Endodermal cell (in vitro differentiated cells): ENCODE results near the gene PDLIM5. TPM values are rescaled to one million over a fixed set of nuclear protein-coding genes. Genes with fewer than 3 reads are reported as not detected.
A peak's percentile ranks its signal among the peaks of the same experiment; 100 is the strongest.

Experiments used
- DNase-seq: peaks from one replicate; pipeline ENCODE4 v3.0.0-alpha.2; 2017
- H3K27ac ChIP-seq: 2 replicates; pipeline ENCODE4 v1.5.1; 2013; ENCODE audit warnings: mild to moderate bottlenecking, low read depth, low read length, moderate library complexity
- H3K27me3 ChIP-seq: 2 replicates; pipeline ENCODE4 v1.6.1; 2013; ENCODE audit warnings: mild to moderate bottlenecking, low read length, moderate library complexity; ENCODE audit not compliant: insufficient read depth, control insufficient read depth, poor library complexity, severe bottlenecking
- H3K36me3 ChIP-seq: 2 replicates; pipeline ENCODE4 v1.7.0; 2013; ENCODE audit warnings: mild to moderate bottlenecking, low read length, moderate library complexity; ENCODE audit not compliant: control insufficient read depth, insufficient read depth
- H3K4me1 ChIP-seq: one replicate; pipeline ENCODE4 v1.7.0; 2013; ENCODE audit warnings: low read length; ENCODE audit not compliant: control insufficient read depth, insufficient read depth
- H3K4me3 ChIP-seq: 2 replicates; pipeline ENCODE4 v1.5.1; 2013; ENCODE audit warnings: mild to moderate bottlenecking, low read length, moderate library complexity
- H3K9ac ChIP-seq: 2 replicates; pipeline ENCODE4 v1.6.1; 2013; ENCODE audit warnings: mild to moderate bottlenecking, low read length, moderate library complexity; ENCODE audit not compliant: poor library complexity, severe bottlenecking; ENCODE audit errors: extremely low read depth
- H3K9me3 ChIP-seq: 2 replicates; pipeline ENCODE4 v1.6.1; 2013; ENCODE audit warnings: mild to moderate bottlenecking, low read length, moderate library complexity; ENCODE audit not compliant: control insufficient read depth
- H3K27ac Mint-ChIP-seq: 2 replicates; pipeline ENCODE4 v1.8.0; 2020; ENCODE audit warnings: mixed read lengths
- H3K27me3 Mint-ChIP-seq: 2 replicates; pipeline ENCODE4 v1.8.0; 2021; ENCODE audit warnings: mild to moderate bottlenecking, mixed read lengths; ENCODE audit not compliant: insufficient read depth
- H3K36me3 Mint-ChIP-seq: 2 replicates; pipeline ENCODE4 v1.8.0; 2020; ENCODE audit warnings: low read depth, mixed read lengths
- H3K4me1 Mint-ChIP-seq: 2 replicates; pipeline ENCODE4 v1.8.0; 2020; ENCODE audit warnings: mixed read lengths
- H3K4me3 Mint-ChIP-seq: 2 replicates; pipeline ENCODE4 v1.8.0; 2020; ENCODE audit warnings: mild to moderate bottlenecking, moderate library complexity, mixed read lengths
- H3K9me3 Mint-ChIP-seq: 2 replicates; pipeline ENCODE4 v1.8.0; 2020; ENCODE audit warnings: mild to moderate bottlenecking, mixed read lengths
- WGBS, 2 experiments: methylation state at CpG; one replicate each; pipeline versions ENCODE4 v1.1.5 to v1.1.7; 2013; ENCODE audit warnings: missing lambda C conversion rate in 2 of 2, mixed read lengths in 1 of 2; ENCODE audit not compliant: insufficient coverage in 1 of 2, insufficient read length in 1 of 2; 5-methylcytosine and 5-hydroxymethylcytosine counted together
- total RNA-seq, 2 donors: library from RNA; stranded (reverse); fragmentation: NEBNext Ultra II Directional in 1 of 2; extraction: Animal tissue kit (Norgen Biotek cat#: 25700) in 1 of 2; gene quantifications; 2 replicates in 1 of 2; 3 replicates in 1 of 2; pipeline ENCODE4 v1.2.1, GENCODE V29; 2021
- TF ChIP-seq, protein P1 (sequence below): fragments of 200-600 bp; sonication (generic); conservative IDR thresholded peaks from 2 replicates; pipeline ENCODE4 v1.5.0; 2021; ENCODE audit warnings: antibody characterized with exemption, mild to moderate bottlenecking

The PDLIM5 gene
- total RNA-seq, 2 donors from 2014 or later: 91.0 to 149 TPM

DNA sequence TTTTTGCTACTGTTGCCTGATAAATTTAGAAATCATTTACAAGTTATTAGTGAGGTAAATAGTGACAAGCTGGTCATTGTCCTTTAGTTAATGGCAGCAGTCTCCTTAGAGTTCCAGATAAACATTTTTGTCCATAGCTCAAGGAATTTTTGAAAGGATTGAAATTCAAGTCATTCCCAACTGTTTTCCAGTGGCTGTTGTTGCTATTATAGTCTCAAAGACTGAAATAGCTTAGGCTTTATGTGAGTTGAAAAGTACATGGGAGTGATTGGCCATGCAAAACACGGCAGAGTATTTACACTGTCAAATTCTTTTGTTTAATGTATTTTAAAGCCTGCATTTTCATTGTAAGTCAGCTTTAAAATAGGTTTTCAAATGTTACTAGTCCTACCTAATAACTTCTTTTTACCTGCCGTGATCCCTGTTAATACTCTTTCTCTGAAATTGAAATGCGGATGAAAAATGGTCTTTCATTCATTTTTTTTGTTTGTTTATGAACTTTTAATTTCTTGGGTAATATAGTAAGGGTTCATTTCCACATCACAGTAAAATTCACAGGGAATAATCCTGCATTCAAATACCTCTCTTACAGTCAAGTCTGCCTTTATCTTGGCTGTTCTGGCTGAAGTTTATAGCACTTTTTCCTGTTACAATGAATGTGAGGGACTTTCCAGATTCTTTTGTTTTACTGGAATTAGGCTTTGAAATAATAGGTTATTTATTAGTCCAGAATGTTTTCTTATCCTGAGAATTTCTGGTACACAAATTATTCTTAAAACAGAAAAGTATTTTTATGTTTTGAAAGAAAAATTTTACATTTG lies 85.1 kb downstream of the PDLIM5 start:
- no peak for DNase-seq
- Mint-ChIP-seq H3K9me3 (no peaks in the 10 kb centered on the region), H3K4me1 (peaks cover 41% of the 10 kb centered on the region), H3K27ac (no peak overlapping the region), H3K27me3 (no peaks in the 10 kb centered on the region), H3K4me3 (no peak overlapping the region), H3K36me3 (peaks cover 3% of the 10 kb centered on the region)
- Histone ChIP-seq H3K4me1 (peaks cover 14% of the 10 kb centered on the region), H3K27me3 (no peaks in the 10 kb centered on the region), H3K9me3 (no peaks in the 10 kb centered on the region), H3K9ac (peak overlapping the region; percentile 0), H3K27ac (no peak overlapping the region), H3K4me3 (peak overlapping the region; percentile 16), H3K36me3 (peaks cover 4% of the 10 kb centered on the region)
- TF ChIP-seq, protein P1, sequence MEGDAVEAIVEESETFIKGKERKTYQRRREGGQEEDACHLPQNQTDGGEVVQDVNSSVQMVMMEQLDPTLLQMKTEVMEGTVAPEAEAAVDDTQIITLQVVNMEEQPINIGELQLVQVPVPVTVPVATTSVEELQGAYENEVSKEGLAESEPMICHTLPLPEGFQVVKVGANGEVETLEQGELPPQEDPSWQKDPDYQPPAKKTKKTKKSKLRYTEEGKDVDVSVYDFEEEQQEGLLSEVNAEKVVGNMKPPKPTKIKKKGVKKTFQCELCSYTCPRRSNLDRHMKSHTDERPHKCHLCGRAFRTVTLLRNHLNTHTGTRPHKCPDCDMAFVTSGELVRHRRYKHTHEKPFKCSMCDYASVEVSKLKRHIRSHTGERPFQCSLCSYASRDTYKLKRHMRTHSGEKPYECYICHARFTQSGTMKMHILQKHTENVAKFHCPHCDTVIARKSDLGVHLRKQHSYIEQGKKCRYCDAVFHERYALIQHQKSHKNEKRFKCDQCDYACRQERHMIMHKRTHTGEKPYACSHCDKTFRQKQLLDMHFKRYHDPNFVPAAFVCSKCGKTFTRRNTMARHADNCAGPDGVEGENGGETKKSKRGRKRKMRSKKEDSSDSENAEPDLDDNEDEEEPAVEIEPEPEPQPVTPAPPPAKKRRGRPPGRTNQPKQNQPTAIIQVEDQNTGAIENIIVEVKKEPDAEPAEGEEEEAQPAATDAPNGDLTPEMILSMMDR: no peak
- 38 to 51% methylated on average over 1 to 2 of the region's 3 CpGs for WGBS, 2 experiments

DNA sequence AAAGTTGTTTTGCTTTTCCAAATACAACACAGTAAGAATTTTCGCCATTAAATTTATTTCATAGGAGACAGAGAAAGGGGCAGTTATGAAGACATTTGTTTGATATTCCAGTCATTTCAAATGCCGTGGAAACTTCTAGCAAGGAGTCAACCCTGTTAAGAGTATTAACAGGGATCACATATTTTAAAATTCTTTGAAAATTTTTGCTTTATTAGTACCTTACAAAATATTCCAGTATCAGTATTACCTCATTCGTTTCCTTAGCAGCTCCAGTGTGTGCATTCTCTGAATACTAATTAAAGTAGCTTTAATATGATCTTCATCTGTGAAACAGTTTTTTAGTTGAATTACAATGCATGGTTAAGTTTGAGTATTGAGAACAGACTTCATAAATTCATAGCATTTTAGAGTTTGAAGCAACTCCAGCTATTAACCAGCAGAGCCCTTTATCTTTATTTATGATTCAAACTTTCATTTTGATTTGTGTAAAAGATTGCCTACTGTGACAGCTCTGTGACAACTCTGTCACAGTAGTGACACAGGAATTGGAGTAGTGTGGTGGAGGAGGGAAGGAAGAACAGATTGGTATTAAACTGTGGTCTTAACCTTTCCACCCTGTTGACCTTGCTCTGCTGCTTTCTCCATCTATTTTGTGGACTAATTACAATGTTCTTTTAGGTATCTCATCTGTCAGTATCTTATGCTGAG lies 86.3 kb downstream of the PDLIM5 start:
- 94 to 100% methylated on average over 1 to 3 of the region's 3 CpGs for WGBS, 2 experiments
- TF ChIP-seq, protein P1: no peak
- no peak for DNase-seq
- Histone ChIP-seq H3K9ac (no peak overlapping the region), H3K27ac (no peak overlapping the region), H3K4me3 (no peak overlapping the region), H3K36me3 (peaks cover 4% of the 10 kb centered on the region), H3K9me3 (no peaks in the 10 kb centered on the region), H3K27me3 (no peaks in the 10 kb centered on the region), H3K4me1 (peaks cover 14% of the 10 kb centered on the region)
- Mint-ChIP-seq H3K27ac (no peak overlapping the region), H3K36me3 (peaks cover 5% of the 10 kb centered on the region), H3K27me3 (no peaks in the 10 kb centered on the region), H3K9me3 (no peaks in the 10 kb centered on the region), H3K4me3 (no peak overlapping the region), H3K4me1 (peaks cover 41% of the 10 kb centered on the region)

DNA sequence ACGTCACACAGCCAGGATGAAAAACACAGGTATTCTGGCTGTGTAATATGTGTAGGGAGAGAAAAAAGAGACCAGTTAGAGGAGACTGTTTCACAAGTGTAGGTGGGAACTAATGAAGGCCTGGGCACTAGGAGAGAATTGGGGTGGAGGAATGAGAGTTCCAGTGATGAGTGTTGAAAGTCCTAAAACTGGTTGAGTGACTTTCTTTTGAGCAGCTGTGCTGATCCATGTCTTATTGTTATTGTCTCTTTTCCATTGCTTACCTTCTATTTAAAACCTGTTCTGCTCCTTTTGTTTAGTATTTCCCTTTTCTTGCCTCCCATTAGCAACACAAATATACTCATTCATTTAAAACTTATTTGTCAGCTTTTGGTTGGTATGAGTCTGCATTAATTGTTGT lies 88.7 kb downstream of the PDLIM5 start:
- WGBS, 2 experiments: 96 to 100% methylated on average over 1 of the region's 1 CpG

More for the DNA sequence above, 88.7 kb downstream of the PDLIM5 start:
- H3K9ac ChIP-seq: no peak overlapping the region
- DNase-seq: no peak
- H3K27ac Mint-ChIP-seq: peak overlapping the region; percentile 40
- H3K9me3 ChIP-seq: peaks cover 4% of the 10 kb centered on the region
- no peaks in the 10 kb centered on the region for H3K27me3 ChIP-seq
- peaks cover 13% of the 10 kb centered on the region for H3K36me3 Mint-ChIP-seq
- H3K4me3 ChIP-seq: no peak overlapping the region
- H3K36me3 ChIP-seq: peaks cover 14% of the 10 kb centered on the region
- no peak overlapping the region for H3K4me3 Mint-ChIP-seq
- no peaks in the 10 kb centered on the region for H3K9me3 Mint-ChIP-seq
- H3K4me1 Mint-ChIP-seq: peaks cover 23% of the 10 kb centered on the region
- peaks cover 9% of the 10 kb centered on the region for H3K4me1 ChIP-seq
- TF ChIP-seq, protein P1: no peak
- H3K27ac ChIP-seq: no peak overlapping the region
- no peaks in the 10 kb centered on the region for H3K27me3 Mint-ChIP-seq
